Superior temporal gyrus (tissue), 1 donor: ENCODE measurements around the gene TAF9B.
"Not testable (repeated sequence)": the region's sequence is repeated elsewhere in the genome, so short reads cannot be mapped to it uniquely, and the experiment has no call there.

Source experiments
- DNase-seq: peaks from one replicate; pipeline ENCODE4 v3.0.0-alpha.2; 2016; ENCODE audit errors: extremely low spot score

Gene TAF9B

GRCh38 chrX:78139160-78140123 is at the start of gene TAF9B:
TSS of gene TAF9B (minus strand) at chrX:78139650. CDS start at chrX:78139611, 39 bp downstream.
- peak; percentile 80 for DNase-seq

GRCh38 chrX:78182881-78183280 is 43.4 kb upstream of the TAF9B start:
- no peak for DNase-seq

GRCh38 chrX:78181307-78181706 is 41.9 kb upstream of the TAF9B start:
- no peak for DNase-seq

GRCh38 chrX:78168065-78168464 is 28.6 kb upstream of the TAF9B start:
- no peak for DNase-seq

GRCh38 chrX:78165425-78165824 is 26.0 kb upstream of the TAF9B start:
- no peak for DNase-seq

GRCh38 chrX:78163175-78163574 is 23.7 kb upstream of the TAF9B start:
- not testable (repeated sequence) for DNase-seq

GRCh38 chrX:78160711-78161110 is 21.3 kb upstream of the TAF9B start:
- not testable (repeated sequence) for DNase-seq

- not testable (repeated sequence) for DNase-seq
Measured at GRCh38 chrX:78157846-78158245, 18.4 kb upstream of the TAF9B start.

GRCh38 chrX:78157373-78157772 is 17.9 kb upstream of the TAF9B start:
- DNase-seq, result not testable (repeated sequence)

GRCh38 chrX:78147002-78147540 is 7.6 kb upstream of the TAF9B start:
- DNase-seq, result not testable (repeated sequence)

- no peak for DNase-seq
Measured at GRCh38 chrX:78140206-78140605, 756 bp upstream of the TAF9B start.

GRCh38 chrX:78133238-78133960 is 6.1 kb downstream of the TAF9B start:
- no peak for DNase-seq

- no peak for DNase-seq
Measured at GRCh38 chrX:78131117-78131516, 8.3 kb downstream of the TAF9B start.

- DNase-seq, result no peak
Measured at GRCh38 chrX:78130396-78130795, 9.1 kb downstream of the TAF9B start.

GRCh38 chrX:78129714-78130113 is 9.7 kb downstream of the TAF9B start:
- no peak for DNase-seq

- not testable (repeated sequence) for DNase-seq
Measured at GRCh38 chrX:78125781-78126180, 13.7 kb downstream of the TAF9B start.

- DNase-seq, result no peak
Measured at GRCh38 chrX:78125148-78125547, 14.3 kb downstream of the TAF9B start.

GRCh38 chrX:78124307-78124706 is 15.1 kb downstream of the TAF9B start:
- DNase-seq, result no peak

- no peak for DNase-seq
Measured at GRCh38 chrX:78123190-78123589, 16.3 kb downstream of the TAF9B start.

GRCh38 chrX:78119521-78120227 is 19.8 kb downstream of the TAF9B start:
- no peak for DNase-seq

GRCh38 chrX:78118628-78119027 is 20.8 kb downstream of the TAF9B start:
- DNase-seq, result no peak

GRCh38 chrX:78116766-78117165 is 22.7 kb downstream of the TAF9B start:
- no peak for DNase-seq
